ENCODE data around the gene MAD1L1.

GRCh38 chr7:1873857-1874589 is 358.7 kb downstream of the MAD1L1 start:
- no peak for TF ChIP-seq POLR2AphosphoS5 (IDR thresholded peaks at IDR 0.05; ENCODE audit: insufficient read depth, low read depth, low read length)
- no peak for TF ChIP-seq POLR2A (IDR thresholded peaks at IDR 0.05; ENCODE audit: low read depth, low read length)
- no peak for TF ChIP-seq CTCF (IDR thresholded peaks at IDR 0.05; ENCODE audit: extremely low read depth in 1 of 2, insufficient read depth in 1 of 2, low read depth in 1 of 2, low read length in 2 of 2)
- TF ChIP-seq EZH2 (IDR thresholded peaks at IDR 0.05; ENCODE audit: borderline replicate concordance, low read depth, low read length, severe bottlenecking) = no peak
- TF ChIP-seq MAX (IDR thresholded peaks at IDR 0.05; ENCODE audit: insufficient read depth, insufficient read length) = no peak
- TF ChIP-seq JUN (IDR thresholded peaks at IDR 0.05; ENCODE audit: borderline replicate concordance, insufficient read depth, insufficient read length, low read depth) = no peak
- no peak for TF ChIP-seq MYC (IDR thresholded peaks at IDR 0.05; ENCODE audit: low read depth, low read length)
- no peak for TF ChIP-seq FOS (IDR thresholded peaks at IDR 0.05; ENCODE audit: borderline replicate concordance, insufficient read depth, low read length)
- TF ChIP-seq GATA2 (IDR thresholded peaks at IDR 0.05; ENCODE audit: insufficient read depth, insufficient read length, low read depth, low read length) = no peak
